Urinary bladder (tissue), 4 donors: ENCODE results near the gene CYP3A5. TPM values are rescaled to one million over a fixed set of nuclear protein-coding genes. Genes with fewer than 3 reads are reported as not detected.
A peak's percentile ranks its signal among the peaks of the same experiment; 100 is the strongest.
"Not testable (repeated sequence)": the region's sequence is repeated elsewhere in the genome, so short reads cannot be mapped to it uniquely, and the experiment has no call there.

ENCODE experiments used
- DNase-seq: peaks from one replicate; pipeline ENCODE4 v3.0.0-alpha.2; 2015; ENCODE audit errors: extremely low spot score
- H3K27ac ChIP-seq: one replicate; pipeline ENCODE4 v1.5.1; 2013; ENCODE audit warnings: low read depth, mild to moderate bottlenecking, moderate library complexity
- H3K36me3 ChIP-seq: one replicate; pipeline ENCODE4 v1.6.1; 2013; ENCODE audit warnings: mild to moderate bottlenecking, moderate library complexity; ENCODE audit not compliant: insufficient read depth
- H3K4me1 ChIP-seq: one replicate; pipeline ENCODE4 v1.6.1; 2013; ENCODE audit warnings: mild to moderate bottlenecking, moderate library complexity; ENCODE audit not compliant: insufficient read depth
- H3K4me3 ChIP-seq: one replicate; pipeline ENCODE4 v1.5.1; 2013; ENCODE audit warnings: low read depth, low read length
- WGBS: extraction: QIAGEN DNeasy Blood & Tissue Kit; methylation state at CpG from one replicate; pipeline ENCODE4 v1.1.7; 2013; 5-methylcytosine and 5-hydroxymethylcytosine counted together
- polyA plus RNA-seq: library from polyadenylated mRNA; stranded (reverse); fragments of 200-250 nt; gene quantifications from one replicate; pipeline ENCODE4 v1.2.3, GENCODE V29; 2013
- total RNA-seq: library from RNA; depleted of rRNA; stranded (reverse); fragments of >200 nt; gene quantifications from one replicate; pipeline ENCODE4 v1.2.3, GENCODE V29; 2014
- donor health status: healthy with polysubstance abuse.
- donor health status: healthy.

The CYP3A5 gene
- total RNA-seq: 29.9 TPM
- polyA plus RNA-seq: 7.1 TPM

DNA sequence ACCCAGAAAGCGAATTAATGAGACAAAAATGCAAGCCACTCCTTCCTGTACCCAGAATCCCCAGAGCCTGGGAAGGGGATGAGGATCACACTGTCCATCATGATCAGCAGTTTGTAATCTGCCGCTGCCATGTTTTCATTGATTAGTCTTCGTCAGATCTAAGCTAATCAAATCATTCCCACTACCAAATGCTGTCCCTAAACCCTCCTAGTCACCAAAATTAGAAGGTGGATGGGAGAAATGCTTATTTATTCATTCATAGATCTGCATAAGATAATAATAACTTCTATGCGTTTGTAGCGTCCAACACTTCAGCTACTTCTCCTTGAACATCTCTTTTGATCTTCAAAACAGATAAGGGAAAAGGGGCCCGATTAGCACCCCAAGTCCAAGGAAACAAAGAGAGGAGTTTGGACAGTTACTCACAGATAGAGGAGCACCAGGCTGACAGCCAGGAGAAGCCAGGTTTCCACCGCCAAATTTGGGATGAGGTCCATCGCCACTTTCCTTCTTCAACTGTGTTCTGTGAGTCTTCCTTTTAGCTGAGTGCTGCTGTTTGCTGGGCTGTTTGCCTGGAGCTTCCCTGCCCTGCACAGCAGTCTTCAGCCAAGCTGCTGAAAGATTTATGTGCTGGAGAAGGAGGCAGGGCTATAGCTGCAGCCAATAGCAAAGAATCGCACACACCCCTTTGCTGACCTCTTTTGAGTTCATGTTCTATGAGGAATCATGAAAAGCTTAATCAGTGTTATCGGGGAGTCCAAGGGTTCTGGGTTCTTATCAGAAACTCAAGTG lies at the start of gene CYP3A5:
CYP3A5 (minus strand) TSS at position 597 of the 792 bp plus-strand sequence; CDS start at position 497, 100 bp downstream.
- Histone ChIP-seq H3K4me3 (peak within 1 kb of the TSS; percentile 8), H3K27ac (no peak within 1 kb of the TSS), H3K4me1 (no peaks in the 10 kb centered on the region), H3K36me3 (no peaks in the 10 kb centered on the region)
- WGBS: 31% methylated on average over 10 of the region's 10 CpGs
- DNase-seq: no peak

DNA sequence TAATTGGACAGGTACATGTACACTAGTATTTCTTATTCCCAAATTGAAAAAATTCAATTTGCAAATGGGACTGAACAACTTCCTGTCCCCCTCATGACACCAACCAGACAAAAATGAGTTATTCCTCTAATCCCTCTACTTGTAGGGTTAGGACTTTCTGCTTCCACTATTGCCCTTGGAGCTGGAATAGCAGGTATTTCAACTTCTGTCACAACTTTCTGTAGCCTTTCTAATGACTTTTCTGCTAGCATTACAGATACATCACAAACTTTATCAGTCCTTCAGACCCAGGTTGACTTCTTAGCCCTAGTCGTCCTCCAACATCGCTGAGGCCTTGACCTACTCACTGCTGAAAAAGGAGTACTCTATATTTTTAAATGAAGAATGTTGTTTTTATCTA lies 48.8 kb upstream of the CYP3A5 start:
- no peaks in the 10 kb centered on the region for H3K36me3 ChIP-seq
- 92% methylated on average over 2 of the region's 2 CpGs for WGBS
- DNase-seq: no peak
- H3K4me3 ChIP-seq: no peak overlapping the region
- no peak overlapping the region for H3K27ac ChIP-seq
- no peaks in the 10 kb centered on the region for H3K4me1 ChIP-seq

DNA sequence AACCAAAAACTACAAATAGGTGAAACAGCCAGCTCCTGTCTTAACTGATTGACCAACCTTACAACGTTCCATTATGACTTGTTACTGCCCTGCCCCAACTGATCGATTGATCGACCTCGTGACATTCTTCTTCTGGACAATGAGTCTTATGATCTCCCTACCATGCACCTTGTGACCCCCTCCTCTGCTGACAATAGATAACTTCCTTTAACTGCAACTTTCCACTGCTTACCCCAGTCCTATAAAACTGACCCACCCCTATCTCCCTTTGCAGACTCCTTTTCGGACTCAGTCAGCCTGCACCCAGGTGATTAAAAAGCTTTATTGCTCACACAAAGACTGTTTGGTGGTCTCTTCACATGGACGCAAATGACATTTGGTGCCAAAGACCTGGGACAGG lies 43.4 kb upstream of the CYP3A5 start:
- DNase-seq, H3K4me1 ChIP-seq, H3K27ac ChIP-seq, H3K4me3 ChIP-seq, H3K36me3 ChIP-seq: not testable (repeated sequence)
- 92% methylated on average over 6 of the region's 6 CpGs for whole genome bisulfite sequencing

DNA sequence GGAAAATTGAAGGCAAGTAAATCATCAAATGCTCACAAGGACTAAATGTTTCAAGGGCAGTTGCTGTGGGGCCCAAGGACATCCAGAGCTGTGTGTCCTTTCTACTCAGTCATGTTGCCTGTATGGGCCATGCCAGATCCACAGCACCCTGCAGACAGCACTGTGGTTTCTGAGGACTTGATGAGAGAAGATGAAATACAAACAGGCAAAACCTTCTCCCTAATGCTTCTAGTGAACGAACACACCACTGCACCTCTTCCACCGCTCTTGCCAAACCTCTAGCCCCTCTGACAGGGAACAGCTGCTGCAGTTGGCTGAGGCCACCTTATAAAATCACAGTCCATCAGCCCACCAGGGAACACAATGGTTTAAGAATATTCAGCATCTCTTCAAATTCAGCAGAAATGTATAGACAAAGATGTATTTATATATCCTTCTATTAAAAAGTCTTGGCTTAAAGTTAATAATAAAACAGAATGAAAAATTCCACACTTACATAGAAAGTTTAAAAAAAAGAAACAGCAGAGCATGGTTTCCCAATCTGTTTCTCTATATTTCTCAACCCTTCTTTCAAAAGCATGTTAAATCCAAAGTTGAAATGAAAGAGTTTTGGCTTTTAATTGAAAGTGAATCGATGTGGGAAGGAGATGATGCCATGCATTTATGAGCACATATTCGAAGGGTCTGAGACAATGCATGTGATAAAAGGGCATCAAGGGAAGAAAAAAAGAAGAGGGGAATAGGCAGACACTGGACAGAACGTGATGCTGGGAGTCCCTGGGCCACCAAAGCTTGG lies 41.2 kb upstream of the CYP3A5 start:
- no peak overlapping the region for H3K4me3 ChIP-seq
- WGBS: 37% methylated on average over 5 of the region's 5 CpGs
- DNase-seq: peak; percentile 66
- no peak overlapping the region for H3K27ac ChIP-seq
- H3K36me3 ChIP-seq: no peaks in the 10 kb centered on the region
- H3K4me1 ChIP-seq: no peaks in the 10 kb centered on the region

DNA sequence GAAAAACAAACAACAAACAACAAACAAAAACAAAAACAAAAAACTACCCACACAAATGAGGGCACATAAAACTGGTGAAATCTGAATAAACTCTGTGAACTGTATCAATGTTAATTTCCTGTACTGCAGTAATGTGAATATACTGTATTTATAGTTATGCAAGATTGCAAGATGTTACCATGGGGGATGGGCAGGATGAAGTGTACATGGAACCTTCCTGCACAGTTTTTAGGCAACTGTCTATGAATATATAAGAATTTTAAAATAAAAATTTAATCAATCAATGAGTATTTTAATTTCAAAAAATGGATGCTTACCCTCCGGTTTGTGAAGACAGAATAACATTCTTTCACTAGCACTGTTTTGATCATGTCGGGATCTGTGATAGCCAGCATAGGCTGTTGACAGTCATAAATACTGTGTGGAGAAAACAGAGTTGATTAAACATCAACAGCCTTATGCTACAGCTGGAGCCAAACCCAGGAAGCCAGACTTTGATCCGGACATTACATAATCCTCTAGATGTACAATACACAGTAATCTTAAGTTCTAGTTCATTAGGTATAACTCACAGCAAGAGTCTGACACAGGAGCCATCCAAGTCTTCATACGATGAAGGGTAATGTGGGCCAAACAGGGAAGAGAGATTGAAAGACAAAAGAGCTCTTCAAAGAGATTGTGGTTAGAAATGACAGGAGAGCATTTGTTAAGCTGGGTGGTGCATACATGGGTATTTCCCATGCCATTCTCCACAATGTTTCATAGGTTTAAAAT lies 40.4 kb upstream of the CYP3A5 start:
- no peak overlapping the region for H3K27ac ChIP-seq
- H3K4me3 ChIP-seq: no peak overlapping the region
- no peaks in the 10 kb centered on the region for H3K36me3 ChIP-seq
- no peaks in the 10 kb centered on the region for H3K4me1 ChIP-seq
- DNase-seq: no peak
- WGBS: 22% methylated on average over 4 of the region's 4 CpGs

DNA sequence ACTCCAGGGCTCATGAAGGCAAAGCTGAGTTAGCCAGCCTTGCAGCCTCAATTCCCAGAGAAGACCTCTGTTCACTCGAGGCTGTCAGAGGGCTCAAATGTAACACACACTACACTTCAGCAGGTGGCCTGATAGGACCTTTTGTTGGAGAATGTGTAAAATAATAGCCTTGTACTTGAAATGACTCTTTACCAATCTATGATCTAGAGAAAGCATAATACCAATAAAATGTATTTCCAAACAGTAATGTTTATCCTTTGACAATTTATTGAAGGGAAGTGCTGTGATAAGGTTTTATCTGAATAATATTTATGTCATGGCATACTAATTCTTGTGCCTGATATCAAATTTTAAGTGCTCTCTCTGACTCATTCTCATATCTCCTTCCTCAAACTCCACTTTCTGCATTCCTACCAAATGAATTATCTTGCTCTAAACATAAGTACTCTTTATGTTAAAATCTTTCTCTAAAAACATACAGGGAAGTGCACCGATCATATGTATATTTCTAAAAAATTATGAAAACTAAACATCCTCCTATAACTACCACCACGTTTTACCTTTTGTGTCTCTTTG lies 34.3 kb upstream of the CYP3A5 start:
- H3K4me3 ChIP-seq: no peak overlapping the region
- no peaks in the 10 kb centered on the region for H3K36me3 ChIP-seq
- H3K27ac ChIP-seq: no peak overlapping the region
- WGBS: 34% methylated on average over 3 of the region's 3 CpGs
- H3K4me1 ChIP-seq: no peaks in the 10 kb centered on the region
- no peak for DNase-seq

DNA sequence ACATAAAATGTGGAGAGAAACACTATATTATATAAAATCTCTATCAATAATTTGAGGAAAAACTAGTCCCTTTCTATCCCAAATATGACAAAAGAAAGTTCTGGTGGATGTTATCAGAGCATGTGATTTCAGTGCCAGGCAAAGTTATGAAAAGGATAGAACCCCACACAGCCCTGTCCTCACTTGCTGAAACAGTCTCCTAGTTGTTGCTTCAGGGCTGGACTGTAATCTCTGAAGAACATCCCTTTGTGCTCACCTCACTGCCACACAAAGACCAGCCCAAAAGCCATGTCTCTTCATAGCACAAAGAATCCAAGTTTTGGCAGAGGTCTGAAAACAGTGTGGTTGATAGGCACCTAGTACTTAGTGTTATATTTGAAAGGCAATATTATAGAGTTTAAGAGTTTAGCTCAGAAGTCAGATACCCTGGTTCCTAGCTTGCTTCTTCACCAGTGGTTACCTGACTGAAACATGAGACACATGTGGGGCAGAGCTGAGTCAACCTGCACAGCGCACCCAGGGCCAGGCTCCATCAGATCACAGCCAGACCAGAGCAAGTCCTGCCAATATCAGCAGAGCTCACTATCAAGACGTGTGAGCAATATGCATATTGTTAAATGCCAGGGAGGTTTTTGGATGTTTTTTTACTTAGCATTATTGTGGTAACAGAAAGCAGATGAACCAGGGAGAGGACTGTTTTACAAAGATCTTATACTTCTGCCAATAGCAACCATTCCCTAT lies 30.2 kb upstream of the CYP3A5 start:
- Histone ChIP-seq H3K4me1 (no peaks in the 10 kb centered on the region), H3K27ac (no peak overlapping the region), H3K36me3 (no peaks in the 10 kb centered on the region), H3K4me3 (no peak overlapping the region)
- 66% methylated on average over 2 of the region's 2 CpGs for WGBS
- DNase-seq: no peak

DNA sequence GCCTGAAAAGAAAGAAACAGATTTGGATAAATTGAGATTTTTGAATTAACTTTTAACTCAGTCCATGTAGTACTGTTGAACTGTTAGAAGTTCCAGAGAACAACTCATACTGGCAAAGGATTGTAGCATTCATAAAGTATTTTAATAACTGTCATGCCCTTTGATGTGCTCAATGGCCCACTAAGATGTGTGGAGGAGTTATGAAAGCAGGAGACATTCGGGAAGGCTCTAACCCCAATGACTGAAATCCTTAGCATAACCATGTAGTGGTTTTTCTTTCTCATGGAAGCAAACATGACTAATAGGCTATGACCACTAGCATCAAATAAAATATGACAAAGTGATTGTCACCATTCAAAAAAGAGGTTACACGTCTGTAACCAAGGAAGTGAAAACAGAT lies 29.5 kb upstream of the CYP3A5 start:
- no peak overlapping the region for H3K4me3 ChIP-seq
- H3K36me3 ChIP-seq: no peaks in the 10 kb centered on the region
- 87% methylated on average over 2 of the region's 2 CpGs for WGBS
- DNase-seq: no peak
- no peaks in the 10 kb centered on the region for H3K4me1 ChIP-seq
- no peak overlapping the region for H3K27ac ChIP-seq

DNA sequence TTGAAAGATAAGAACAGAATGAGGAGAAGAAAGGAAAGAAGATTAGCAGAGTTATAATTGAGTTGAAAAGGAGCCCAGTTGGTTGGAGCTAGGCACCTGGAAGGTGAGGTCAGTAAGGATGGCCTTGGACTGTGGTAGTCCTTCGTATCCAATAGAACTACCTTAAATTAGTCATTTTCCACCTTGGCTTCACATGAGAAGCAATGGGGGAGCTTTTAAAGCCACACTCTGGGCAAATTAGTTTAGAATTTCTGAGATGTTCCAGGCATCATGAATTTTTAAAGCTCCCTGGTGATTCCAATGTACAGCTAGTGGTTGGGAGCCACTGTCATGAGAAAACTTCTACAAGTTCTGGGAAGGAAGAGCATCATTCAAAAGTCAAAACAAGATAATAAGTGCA lies 27.3 kb upstream of the CYP3A5 start:
- H3K36me3 ChIP-seq: no peaks in the 10 kb centered on the region
- no peak overlapping the region for H3K4me3 ChIP-seq
- H3K4me1 ChIP-seq: no peaks in the 10 kb centered on the region
- H3K27ac ChIP-seq: no peak overlapping the region
- 44% methylated on average over 1 of the region's 1 CpG for WGBS
- no peak for DNase-seq

DNA sequence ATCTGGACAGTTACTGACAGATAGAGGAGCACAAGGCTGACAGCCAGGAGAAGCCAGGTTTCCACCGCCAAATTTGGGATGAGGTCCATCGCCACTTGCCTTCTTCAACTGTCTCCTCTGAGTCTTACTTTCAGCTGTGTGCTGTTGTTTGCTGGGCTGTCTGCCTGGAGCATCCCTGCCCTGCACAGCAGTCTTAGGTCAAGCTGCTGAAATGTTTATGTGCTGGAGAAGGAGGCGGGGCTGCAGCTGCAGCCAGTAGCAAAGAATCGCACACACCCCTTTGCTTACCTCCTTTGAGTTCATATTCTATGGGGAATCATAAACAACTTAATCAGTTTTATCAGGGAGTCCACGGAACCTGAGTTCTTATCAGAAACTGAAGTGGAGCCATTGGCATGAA lies 20.1 kb upstream of the CYP3A5 start:
- Histone ChIP-seq H3K27ac (no peak overlapping the region), H3K4me3 (no peak overlapping the region), H3K4me1 (no peaks in the 10 kb centered on the region), H3K36me3 (no peaks in the 10 kb centered on the region)
- 20% methylated on average over 5 of the region's 5 CpGs for WGBS
- no peak for DNase-seq

DNA sequence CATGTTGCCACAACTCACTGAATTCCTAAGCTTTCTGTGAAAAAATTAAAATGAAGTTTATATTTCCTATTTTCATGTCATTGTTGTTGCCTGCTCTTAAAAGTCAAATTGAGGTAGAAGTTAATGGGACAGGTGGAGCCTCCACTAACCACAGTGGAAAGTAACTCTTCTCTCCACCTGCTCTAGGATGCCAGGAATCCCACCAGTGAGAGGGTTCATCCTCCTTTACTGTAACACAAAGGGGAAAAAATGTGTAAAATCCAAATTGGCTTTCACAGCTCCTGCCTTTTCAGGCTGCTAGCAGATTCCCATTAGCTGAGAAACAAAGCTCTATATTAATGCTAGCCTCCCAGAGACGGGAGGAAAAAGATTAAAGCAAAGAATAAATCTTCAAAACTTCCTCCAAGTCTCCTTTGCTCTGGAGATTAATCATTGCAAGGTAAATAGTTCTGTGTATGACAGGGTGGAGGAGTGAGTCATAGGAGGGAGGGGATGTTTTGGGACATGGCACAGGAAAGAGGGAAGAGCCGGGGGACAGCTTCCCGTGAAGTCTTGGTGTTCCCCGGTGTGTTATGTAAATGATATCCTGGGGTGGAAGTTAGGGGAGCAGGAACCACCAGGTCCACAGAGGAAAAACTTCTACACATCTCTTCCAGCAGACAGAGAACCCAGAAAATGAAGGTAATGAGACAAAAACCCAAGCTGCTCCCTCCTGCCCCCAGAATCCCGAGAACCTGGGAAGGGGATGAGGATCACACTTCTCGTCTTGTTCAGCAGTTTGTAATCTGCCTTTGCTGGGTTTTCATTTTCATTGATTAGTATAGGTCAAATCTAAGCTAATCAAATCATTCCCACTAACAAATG lies 19.3 kb upstream of the CYP3A5 start:
- H3K36me3 ChIP-seq, DNase-seq, H3K4me3 ChIP-seq, H3K27ac ChIP-seq, H3K4me1 ChIP-seq: not testable (repeated sequence)
- 27% methylated on average over 6 of the region's 6 CpGs for WGBS

DNA sequence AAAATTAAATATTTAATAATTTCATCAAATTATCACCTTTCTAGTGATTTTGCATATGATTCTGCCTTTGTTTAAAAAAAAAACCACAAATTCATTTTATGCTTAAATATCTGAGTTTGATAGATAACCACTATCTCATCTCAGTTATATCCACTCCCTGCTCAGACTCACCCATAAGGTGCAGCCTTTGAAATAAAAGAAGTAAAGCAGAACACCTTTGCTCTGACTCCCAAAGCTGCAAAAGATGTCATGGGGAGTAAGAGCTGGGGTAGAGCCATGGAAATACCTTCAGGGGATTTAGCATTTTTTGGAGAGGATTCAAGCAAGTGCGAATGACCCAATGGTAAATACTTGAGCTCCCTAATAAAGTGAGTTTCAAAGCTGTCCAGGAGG lies 15.1 kb upstream of the CYP3A5 start:
- Histone ChIP-seq H3K4me3 (no peak overlapping the region), H3K36me3 (no peaks in the 10 kb centered on the region), H3K27ac (no peak overlapping the region), H3K4me1 (no peaks in the 10 kb centered on the region)
- 78% methylated on average over 1 of the region's 1 CpG for WGBS
- DNase-seq: no peak
